HepG2 (cell line): ENCODE data around the gene HDAC4.

Experiments used
- CTCF ChIP-seq: sonication (generic); formaldehyde crosslinking; IDR thresholded peaks from 2 replicates; pipeline ENCODE4 v1.5.0; 2020; ENCODE audit warnings: mild to moderate bottlenecking, missing genetic modification reagents, moderate library complexity
- EP300 ChIP-seq, 3 experiments: sonication (generic) in 1 of 3; formaldehyde crosslinking in 1 of 3; IDR thresholded peaks; 2 replicates each; pipeline versions ENCODE4 v1.5.1 to v1.6.1; 2011 to 2020; ENCODE audit warnings: low read depth in 2 of 3, low read length in 2 of 3, borderline replicate concordance in 1 of 3, improper control_type of control experiment in 1 of 3, mild to moderate bottlenecking in 1 of 3, missing genetic modification reagents in 1 of 3, moderate library complexity in 1 of 3
- ETS1 ChIP-seq: sonication (generic); formaldehyde crosslinking; IDR thresholded peaks from 2 replicates; pipeline ENCODE4 v1.4.0; 2020; ENCODE audit warnings: missing genetic modification reagents
- EZH2 ChIP-seq: conservative IDR thresholded peaks from 2 replicates; pipeline ENCODE4 v1.6.1; 2012; ENCODE audit warnings: mild to moderate bottlenecking, low read depth, low read length, moderate library complexity
- MNT ChIP-seq: fragments of 450-650 bp; IDR thresholded peaks from 2 replicates; pipeline ENCODE4 v1.6.1; 2016
- NFRKB ChIP-seq: fragments of 450-650 bp; IDR thresholded peaks from 2 replicates; pipeline ENCODE4 v1.6.1; 2017
- RARG ChIP-seq: sonication (generic); formaldehyde crosslinking; IDR thresholded peaks from 2 replicates; pipeline ENCODE4 v1.4.0; 2020; ENCODE audit warnings: low read depth, mild to moderate bottlenecking, missing genetic modification reagents
- SP4 ChIP-seq: sonication (generic); formaldehyde crosslinking; IDR thresholded peaks from 2 replicates; pipeline ENCODE4 v1.8.1; 2023; ENCODE audit warnings: mild to moderate bottlenecking, missing genetic modification reagents
- SUZ12 ChIP-seq: fragments of 150-350 bp; IDR thresholded peaks from 2 replicates; pipeline ENCODE4 v1.6.1; 2014; ENCODE audit warnings: low read depth, low read length
- TARDBP ChIP-seq: sonication (generic); formaldehyde crosslinking; IDR thresholded peaks from 2 replicates; pipeline ENCODE4 v1.8.0; 2022; ENCODE audit warnings: mild to moderate bottlenecking, missing genetic modification reagents
- TCF7L2 ChIP-seq: IDR thresholded peaks from 2 replicates; pipeline ENCODE4 v1.6.1; 2011; ENCODE audit warnings: mild to moderate bottlenecking, low read depth, low read length, moderate library complexity
- ZBTB2 ChIP-seq: sonication (generic); formaldehyde crosslinking; IDR thresholded peaks from 2 replicates; pipeline ENCODE4 v1.8.0; 2022; ENCODE audit warnings: low read depth, missing genetic modification reagents
- ZNF441 ChIP-seq: sonication (generic); formaldehyde crosslinking; IDR thresholded peaks from 2 replicates; pipeline ENCODE4 v1.7.0; 2021; ENCODE audit warnings: missing genetic modification reagents, borderline replicate concordance
- ZNF740 ChIP-seq: sonication (generic); formaldehyde crosslinking; IDR thresholded peaks from 2 replicates; pipeline ENCODE4 v1.4.0; 2020; ENCODE audit warnings: missing genetic modification reagents

- no peak for TF ChIP-seq NFRKB
- no peak for TF ChIP-seq ETS1 (CRISPR knock-in tag)
- TF ChIP-seq CTCF (CRISPR knock-in tag): no peak
- TF ChIP-seq EP300 (IDR thresholded peaks at IDR 0.05; ENCODE audit: low read depth in 2 of 2, low read length in 2 of 2): 0 out of 4 replicates have a peak, but pooled peaks of 1 of the 2 experiments have one; percentile 16
- no peak for TF ChIP-seq EP300 (CRISPR knock-in tag; IDR thresholded peaks at IDR 0.05; ENCODE audit: borderline replicate concordance)
- no peak for TF ChIP-seq EZH2
- TF ChIP-seq TARDBP (CRISPR knock-in tag): no peak
- no peak for TF ChIP-seq ZNF740 (CRISPR knock-in tag)
- no peak for TF ChIP-seq RARG
- TF ChIP-seq TCF7L2: no peak
- TF ChIP-seq MNT: no peak
- no peak for TF ChIP-seq SP4 (CRISPR knock-in tag)
- TF ChIP-seq ZBTB2 (CRISPR knock-in tag): no peak
- no peak for TF ChIP-seq SUZ12
- TF ChIP-seq ZNF441 (CRISPR knock-in tag): no peak
Measured at GRCh38 chr2:239222706-239223309, 178.0 kb downstream of the HDAC4 start.
